LNCaP clone FGC (cell line): ENCODE data around the gene SMAD6.

Experiments used
- DNase-seq: peaks from one replicate; pipeline ENCODE4 v3.0.0-alpha.2; 2011; ENCODE audit warnings: low read depth
- H3K4me3 ChIP-seq: 2 replicates; pipeline ENCODE4 v1.5.1; 2011; ENCODE audit warnings: mild to moderate bottlenecking, low read depth, low read length, control low read depth
- TF ChIP-seq, protein P1 (sequence below): IDR thresholded peaks from 2 replicates; pipeline ENCODE4 v1.5.1; 2012; ENCODE audit warnings: mild to moderate bottlenecking; ENCODE audit not compliant: control insufficient read depth, insufficient read depth; ENCODE audit errors: extremely low read depth

Gene SMAD6

DNA sequence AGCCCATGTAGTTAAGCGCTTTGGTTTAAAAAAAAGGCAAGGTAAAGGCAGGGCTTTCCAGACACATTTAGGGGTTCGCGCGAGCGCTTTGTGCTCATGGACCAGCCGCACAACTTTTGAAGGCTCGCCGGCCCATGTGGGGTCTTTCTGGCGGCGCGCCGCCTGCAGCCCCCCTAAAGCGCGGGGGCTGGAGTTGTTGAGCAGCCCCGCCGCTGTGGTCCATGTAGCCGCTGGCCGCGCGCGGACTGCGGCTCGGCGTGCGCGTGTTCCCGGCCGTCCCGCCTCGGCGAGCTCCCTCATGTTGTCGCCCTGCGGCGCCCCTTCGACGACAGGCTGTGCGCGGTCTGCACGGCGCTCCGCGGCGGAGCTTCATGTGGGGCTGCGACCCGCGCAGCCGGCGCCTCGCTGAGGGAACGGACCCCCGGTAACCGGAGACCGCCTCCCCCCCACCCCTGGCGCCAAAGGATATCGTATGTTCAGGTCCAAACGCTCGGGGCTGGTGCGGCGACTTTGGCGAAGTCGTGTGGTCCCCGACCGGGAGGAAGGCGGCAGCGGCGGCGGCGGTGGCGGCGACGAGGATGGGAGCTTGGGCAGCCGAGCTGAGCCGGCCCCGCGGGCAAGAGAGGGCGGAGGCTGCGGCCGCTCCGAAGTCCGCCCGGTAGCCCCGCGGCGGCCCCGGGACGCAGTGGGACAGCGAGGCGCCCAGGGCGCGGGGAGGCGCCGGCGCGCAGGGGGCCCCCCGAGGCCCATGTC lies 927 bp downstream of the SMAD6 start:
- H3K4me3 ChIP-seq = peak overlapping the region; percentile 76
- TF ChIP-seq, protein P1, sequence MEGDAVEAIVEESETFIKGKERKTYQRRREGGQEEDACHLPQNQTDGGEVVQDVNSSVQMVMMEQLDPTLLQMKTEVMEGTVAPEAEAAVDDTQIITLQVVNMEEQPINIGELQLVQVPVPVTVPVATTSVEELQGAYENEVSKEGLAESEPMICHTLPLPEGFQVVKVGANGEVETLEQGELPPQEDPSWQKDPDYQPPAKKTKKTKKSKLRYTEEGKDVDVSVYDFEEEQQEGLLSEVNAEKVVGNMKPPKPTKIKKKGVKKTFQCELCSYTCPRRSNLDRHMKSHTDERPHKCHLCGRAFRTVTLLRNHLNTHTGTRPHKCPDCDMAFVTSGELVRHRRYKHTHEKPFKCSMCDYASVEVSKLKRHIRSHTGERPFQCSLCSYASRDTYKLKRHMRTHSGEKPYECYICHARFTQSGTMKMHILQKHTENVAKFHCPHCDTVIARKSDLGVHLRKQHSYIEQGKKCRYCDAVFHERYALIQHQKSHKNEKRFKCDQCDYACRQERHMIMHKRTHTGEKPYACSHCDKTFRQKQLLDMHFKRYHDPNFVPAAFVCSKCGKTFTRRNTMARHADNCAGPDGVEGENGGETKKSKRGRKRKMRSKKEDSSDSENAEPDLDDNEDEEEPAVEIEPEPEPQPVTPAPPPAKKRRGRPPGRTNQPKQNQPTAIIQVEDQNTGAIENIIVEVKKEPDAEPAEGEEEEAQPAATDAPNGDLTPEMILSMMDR = no peak
- DNase-seq = no peak

DNA sequence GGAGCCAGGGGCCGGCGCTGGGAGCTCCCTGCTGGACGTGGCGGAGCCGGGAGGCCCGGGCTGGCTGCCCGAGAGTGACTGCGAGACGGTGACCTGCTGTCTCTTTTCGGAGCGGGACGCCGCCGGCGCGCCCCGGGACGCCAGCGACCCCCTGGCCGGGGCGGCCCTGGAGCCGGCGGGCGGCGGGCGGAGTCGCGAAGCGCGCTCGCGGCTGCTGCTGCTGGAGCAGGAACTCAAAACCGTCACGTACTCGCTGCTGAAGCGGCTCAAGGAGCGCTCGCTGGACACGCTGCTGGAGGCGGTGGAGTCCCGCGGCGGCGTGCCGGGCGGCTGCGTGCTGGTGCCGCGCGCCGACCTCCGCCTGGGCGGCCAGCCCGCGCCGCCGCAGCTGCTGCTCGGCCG lies 1.5 kb downstream of the SMAD6 start:
- peak overlapping the region; percentile 76 for H3K4me3 ChIP-seq
- TF ChIP-seq, protein P1 = no peak
- no peak for DNase-seq

- no peak for DNase-seq
- H3K4me3 ChIP-seq = peak overlapping the region; percentile 76
- TF ChIP-seq, protein P1 = no peak
These were observed 2.2 kb downstream of the SMAD6 start for GRCh38 chr15:66704019-66704802.

- no peak for DNase-seq
- no peak overlapping the region; the same call in 1 of the 2 replicates for H3K4me3 ChIP-seq
- TF ChIP-seq, protein P1 = no peak
These were observed 2.7 kb downstream of the SMAD6 start for GRCh38 chr15:66704803-66705153.

DNA sequence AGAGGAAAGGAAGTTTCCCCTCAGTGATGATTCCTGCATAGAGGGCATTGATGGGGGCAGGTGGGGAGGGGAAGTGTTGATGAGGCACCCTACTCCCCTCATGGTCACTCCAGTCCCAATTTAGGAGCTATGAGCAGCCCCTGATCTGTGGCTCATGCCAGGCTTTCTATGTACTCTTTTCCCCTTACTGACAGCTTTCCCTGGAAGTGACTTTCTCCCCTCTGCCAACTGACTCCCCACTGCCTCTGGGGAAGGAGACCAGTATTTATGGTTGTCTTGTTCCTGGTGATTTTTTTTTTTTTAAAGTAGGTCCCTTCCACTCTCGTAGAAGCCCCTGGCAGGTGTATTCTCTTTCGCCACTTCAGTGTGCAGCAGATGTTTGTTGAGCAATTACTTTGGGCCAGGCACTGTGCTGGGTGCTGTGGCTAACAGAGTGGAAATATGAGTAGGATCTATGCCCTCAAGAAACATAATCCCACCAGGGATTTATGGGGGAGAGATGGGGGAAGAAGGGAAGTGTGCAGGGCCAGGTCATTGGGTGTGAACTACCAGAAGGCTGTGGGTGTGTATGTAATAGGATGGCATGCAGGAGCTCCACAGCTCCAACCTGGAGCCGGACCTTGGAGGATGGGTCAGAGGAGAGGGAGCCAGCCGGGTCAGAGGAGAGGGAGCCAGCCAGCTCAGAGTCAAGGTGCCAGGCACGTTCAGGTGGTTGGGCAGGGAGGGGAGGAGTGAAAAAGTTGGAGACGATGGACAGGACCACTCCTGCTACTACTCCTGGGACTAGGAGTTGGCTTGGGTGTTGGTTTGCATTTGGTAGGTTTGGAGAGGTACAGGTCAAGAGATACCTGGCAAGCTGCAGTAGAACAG lies 3.5 kb downstream of the SMAD6 start:
- TF ChIP-seq, protein P1 = no peak
- no peak for DNase-seq
- H3K4me3 ChIP-seq = no peak overlapping the region

- H3K4me3 ChIP-seq = no peak overlapping the region
- TF ChIP-seq, protein P1 = peak; percentile 31; the same call in 1 of the 2 replicates
- DNase-seq = no peak
These were observed 4.2 kb downstream of the SMAD6 start for GRCh38 chr15:66706225-66706732.
